ENCODE results near the gene SIGLECL1.

SIGLECL1 gene

DNA sequence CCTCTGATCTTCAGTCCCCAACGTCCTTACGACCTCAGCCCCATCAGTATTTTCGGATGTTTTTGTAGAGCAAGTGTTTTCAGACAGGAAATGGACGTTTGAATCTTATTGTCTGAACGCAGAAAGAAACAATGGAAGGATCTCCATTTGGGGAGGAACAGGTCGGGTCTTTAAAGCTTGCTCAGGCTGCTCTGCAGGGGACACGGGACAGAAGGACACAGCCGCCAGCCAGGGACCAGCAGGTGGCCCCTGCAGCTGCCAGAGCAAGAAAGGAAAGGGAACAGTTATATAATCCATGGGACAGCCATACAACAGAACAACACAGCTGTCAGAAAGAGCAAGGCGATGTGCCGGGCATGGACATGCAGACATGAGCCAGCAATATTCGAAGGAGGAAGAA is 42.1 kb downstream of the SIGLECL1 start:
- no peak overlapping the region for H3K27ac ChIP-seq
- TF ChIP-seq, protein P1, sequence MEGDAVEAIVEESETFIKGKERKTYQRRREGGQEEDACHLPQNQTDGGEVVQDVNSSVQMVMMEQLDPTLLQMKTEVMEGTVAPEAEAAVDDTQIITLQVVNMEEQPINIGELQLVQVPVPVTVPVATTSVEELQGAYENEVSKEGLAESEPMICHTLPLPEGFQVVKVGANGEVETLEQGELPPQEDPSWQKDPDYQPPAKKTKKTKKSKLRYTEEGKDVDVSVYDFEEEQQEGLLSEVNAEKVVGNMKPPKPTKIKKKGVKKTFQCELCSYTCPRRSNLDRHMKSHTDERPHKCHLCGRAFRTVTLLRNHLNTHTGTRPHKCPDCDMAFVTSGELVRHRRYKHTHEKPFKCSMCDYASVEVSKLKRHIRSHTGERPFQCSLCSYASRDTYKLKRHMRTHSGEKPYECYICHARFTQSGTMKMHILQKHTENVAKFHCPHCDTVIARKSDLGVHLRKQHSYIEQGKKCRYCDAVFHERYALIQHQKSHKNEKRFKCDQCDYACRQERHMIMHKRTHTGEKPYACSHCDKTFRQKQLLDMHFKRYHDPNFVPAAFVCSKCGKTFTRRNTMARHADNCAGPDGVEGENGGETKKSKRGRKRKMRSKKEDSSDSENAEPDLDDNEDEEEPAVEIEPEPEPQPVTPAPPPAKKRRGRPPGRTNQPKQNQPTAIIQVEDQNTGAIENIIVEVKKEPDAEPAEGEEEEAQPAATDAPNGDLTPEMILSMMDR (conservative IDR thresholded peaks at IDR 0.05): no peak
- no peak for TF ChIP-seq ZFX (IDR thresholded peaks at IDR 0.05)

DNA sequence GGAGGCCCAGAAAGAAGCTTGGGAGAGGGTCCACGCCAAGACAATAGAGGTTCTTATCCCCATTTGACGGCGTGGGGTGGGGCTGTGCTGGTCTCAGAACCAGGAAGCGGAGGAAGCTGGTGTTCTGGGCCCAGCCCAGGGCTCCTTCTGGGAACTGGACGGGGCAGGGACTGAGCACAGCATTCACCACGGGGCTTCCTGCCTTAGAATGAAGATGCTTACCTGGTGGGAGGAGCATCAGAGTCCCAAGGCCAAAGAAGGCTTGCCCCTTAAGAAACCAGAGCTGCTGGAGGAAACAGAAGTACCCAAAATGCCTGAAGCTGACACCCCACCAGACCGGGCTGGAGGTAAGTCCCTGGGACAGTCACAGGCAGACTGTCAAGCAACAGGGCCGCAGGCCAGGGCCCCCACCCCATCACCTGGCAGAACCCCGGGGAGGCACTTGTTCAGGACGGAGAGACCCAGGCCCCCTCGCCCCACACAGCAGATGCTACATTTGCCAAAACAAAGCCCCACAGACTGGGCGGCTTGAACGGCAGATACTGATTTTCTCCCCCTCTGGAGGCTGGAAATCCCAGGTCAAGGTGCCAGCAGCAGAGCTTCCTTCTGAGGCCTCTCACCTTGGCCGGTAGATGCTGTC is 42.8 kb downstream of the SIGLECL1 start:
- no peak overlapping the region for H3K27ac ChIP-seq
- TF ChIP-seq ZFX (IDR thresholded peaks at IDR 0.05): no peak
- TF ChIP-seq, protein P1 (conservative IDR thresholded peaks at IDR 0.05): no peak

- TF ChIP-seq, protein P1 (conservative IDR thresholded peaks at IDR 0.05): no peak
- TF ChIP-seq ZFX (IDR thresholded peaks at IDR 0.05): no peak
- H3K27ac ChIP-seq: no peak overlapping the region
Observed at GRCh38 chr19:51294211-51294976, 43.5 kb downstream of the SIGLECL1 start.

DNA sequence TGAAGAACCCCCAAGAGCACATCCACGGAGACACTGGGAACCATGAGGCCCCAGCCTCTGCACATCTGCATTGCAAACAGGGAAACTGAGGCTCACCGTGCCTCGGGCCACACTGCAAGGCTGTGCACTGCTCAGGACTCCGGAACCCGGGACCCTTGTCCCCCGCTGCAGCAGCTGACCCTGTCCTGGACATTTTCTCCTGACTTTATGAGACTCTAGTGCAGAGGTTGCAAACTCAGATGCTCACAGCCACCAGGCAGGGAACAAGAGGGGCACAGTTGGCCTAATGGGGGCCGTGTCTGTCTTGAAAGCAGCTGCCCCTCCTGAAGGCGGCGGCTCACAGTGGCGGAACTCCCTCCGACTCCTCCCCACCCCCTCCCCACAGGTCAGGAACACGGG is 44.1 kb downstream of the SIGLECL1 start:
- H3K27ac ChIP-seq: no peak overlapping the region
- TF ChIP-seq, protein P1 (conservative IDR thresholded peaks at IDR 0.05): no peak
- no peak for TF ChIP-seq ZFX (IDR thresholded peaks at IDR 0.05)

- TF ChIP-seq, protein P1 (conservative IDR thresholded peaks at IDR 0.05): no peak
- no peak for TF ChIP-seq ZFX (IDR thresholded peaks at IDR 0.05)
- H3K27ac ChIP-seq: no peak overlapping the region
Observed at GRCh38 chr19:51295382-51296126, 44.7 kb downstream of the SIGLECL1 start.

DNA sequence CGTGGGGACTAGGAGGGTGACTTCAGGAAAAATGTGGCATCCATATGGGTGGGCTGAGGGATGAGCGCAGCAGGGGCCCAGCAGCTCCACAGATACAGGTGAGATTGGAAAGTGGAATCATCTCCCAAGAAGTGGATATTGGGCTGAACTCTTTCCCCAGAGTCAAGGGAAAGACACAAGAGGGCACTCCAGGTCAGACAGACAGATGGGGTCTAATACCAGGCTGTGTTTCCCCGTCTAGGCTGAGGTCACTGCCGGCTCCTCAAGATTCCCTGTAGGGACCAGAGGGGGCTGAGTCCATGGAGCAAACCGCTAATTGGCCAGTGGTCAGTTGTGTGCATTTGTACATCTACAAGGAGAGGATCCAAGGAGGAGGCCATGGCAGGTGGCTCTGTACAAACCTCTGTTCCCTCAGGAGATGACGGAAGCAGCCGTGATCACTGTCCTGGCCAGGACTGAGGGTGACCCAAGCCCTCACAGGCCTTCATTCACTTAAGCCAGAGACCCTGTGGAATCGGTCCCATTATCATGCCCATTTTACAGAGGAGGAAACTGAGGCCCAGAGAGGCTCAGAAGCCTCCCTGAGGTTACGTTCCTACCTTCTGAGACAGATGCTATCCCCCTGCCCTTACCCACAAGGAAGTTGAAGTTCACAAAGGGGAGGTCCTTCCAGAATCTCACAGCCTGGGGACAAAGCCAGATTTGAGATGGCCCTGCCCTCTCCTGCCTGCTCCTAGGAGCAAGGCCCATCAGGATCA is 45.6 kb downstream of the SIGLECL1 start:
- TF ChIP-seq, protein P1 (conservative IDR thresholded peaks at IDR 0.05): peak; percentile 14; the same call in 1 of the 2 replicates
- no peak for TF ChIP-seq ZFX (IDR thresholded peaks at IDR 0.05)
- no peak overlapping the region for H3K27ac ChIP-seq

All from C4-2B (cell line).